Measurements from ENCODE around the gene KRCC1. TPM values are rescaled to one million over a fixed set of nuclear protein-coding genes. Genes with fewer than 3 reads are reported as not detected.
A peak's percentile ranks its signal among the peaks of the same experiment; 100 is the strongest.

The KRCC1 gene
- total and polyA plus RNA-seq, 9 of the 15 experiments (the other 6 are each of a cell fraction or from before 2014, with no cell fraction given), result 1.9 to 6.0 (median 2.2) TPM

DNA sequence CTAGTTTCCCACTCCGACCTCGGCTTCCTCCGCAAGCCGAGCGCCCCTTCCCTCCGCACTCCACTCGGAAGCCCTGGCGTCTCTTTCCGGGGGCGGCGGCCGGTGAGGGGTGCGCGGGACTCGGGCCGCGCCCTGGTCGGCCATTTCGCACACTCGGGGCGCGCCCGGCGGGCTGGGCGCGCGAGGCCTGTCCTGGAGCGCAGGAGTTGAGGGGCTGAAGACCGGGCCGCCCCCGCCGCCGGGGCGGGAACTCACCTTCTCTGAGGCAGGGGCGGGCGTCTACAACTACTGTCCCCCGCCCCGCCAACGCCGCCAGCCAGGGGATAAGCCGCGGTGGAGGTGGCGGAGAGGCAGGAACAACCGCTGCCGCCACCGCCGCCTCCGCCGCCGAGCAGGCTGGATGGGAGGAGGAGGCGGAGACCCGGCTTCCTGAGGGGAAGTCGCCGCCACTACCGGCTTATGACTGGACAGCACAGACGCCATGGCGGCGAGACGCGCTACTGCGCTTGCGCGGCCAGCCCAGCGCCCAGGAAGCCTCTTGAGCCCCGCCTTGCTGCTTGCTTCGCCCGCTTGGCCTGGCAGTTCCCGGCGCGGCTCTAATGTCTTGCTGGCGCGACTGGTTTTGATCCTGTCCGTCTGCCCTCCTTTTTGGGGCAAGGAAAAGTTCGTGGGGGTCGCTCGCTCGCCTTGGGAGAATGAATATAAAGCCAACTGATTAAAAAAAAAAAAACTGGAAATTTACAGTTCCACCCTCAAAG, at the start of gene KRCC1 (continued):
- TF ChIP-seq, protein P1, sequence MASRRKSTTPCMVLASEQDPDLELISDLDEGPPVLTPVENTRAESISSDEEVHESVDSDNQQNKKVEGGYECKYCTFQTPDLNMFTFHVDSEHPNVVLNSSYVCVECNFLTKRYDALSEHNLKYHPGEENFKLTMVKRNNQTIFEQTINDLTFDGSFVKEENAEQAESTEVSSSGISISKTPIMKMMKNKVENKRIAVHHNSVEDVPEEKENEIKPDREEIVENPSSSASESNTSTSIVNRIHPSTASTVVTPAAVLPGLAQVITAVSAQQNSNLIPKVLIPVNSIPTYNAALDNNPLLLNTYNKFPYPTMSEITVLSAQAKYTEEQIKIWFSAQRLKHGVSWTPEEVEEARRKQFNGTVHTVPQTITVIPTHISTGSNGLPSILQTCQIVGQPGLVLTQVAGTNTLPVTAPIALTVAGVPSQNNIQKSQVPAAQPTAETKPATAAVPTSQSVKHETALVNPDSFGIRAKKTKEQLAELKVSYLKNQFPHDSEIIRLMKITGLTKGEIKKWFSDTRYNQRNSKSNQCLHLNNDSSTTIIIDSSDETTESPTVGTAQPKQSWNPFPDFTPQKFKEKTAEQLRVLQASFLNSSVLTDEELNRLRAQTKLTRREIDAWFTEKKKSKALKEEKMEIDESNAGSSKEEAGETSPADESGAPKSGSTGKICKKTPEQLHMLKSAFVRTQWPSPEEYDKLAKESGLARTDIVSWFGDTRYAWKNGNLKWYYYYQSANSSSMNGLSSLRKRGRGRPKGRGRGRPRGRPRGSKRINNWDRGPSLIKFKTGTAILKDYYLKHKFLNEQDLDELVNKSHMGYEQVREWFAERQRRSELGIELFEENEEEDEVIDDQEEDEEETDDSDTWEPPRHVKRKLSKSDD (conservative IDR thresholded peaks at IDR 0.05; ENCODE audit: low read length), result no peak
- no peak for TF ChIP-seq ZNF24 (IDR thresholded peaks at IDR 0.05)
- TF ChIP-seq EHMT2 (IDR thresholded peaks at IDR 0.05), result no peak
- no peak for TF ChIP-seq CREBBP (IDR thresholded peaks at IDR 0.05; ENCODE audit: low read depth, low read length)
- TF ChIP-seq ZNF316 (IDR thresholded peaks at IDR 0.05), result no peak
- TF ChIP-seq TFAM (CRISPR knock-in tag; conservative IDR thresholded peaks at IDR 0.05), result no peak
- TF ChIP-seq, protein P2, sequence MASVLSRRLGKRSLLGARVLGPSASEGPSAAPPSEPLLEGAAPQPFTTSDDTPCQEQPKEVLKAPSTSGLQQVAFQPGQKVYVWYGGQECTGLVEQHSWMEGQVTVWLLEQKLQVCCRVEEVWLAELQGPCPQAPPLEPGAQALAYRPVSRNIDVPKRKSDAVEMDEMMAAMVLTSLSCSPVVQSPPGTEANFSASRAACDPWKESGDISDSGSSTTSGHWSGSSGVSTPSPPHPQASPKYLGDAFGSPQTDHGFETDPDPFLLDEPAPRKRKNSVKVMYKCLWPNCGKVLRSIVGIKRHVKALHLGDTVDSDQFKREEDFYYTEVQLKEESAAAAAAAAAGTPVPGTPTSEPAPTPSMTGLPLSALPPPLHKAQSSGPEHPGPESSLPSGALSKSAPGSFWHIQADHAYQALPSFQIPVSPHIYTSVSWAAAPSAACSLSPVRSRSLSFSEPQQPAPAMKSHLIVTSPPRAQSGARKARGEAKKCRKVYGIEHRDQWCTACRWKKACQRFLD (CRISPR knock-in tag; IDR thresholded peaks at IDR 0.05), result peak; percentile 67; the same call in 1 of the 2 replicates
- no peak for TF ChIP-seq SMARCB1 (IDR thresholded peaks at IDR 0.05; ENCODE audit: insufficient read length, low read depth)
- TF ChIP-seq, protein P3, sequence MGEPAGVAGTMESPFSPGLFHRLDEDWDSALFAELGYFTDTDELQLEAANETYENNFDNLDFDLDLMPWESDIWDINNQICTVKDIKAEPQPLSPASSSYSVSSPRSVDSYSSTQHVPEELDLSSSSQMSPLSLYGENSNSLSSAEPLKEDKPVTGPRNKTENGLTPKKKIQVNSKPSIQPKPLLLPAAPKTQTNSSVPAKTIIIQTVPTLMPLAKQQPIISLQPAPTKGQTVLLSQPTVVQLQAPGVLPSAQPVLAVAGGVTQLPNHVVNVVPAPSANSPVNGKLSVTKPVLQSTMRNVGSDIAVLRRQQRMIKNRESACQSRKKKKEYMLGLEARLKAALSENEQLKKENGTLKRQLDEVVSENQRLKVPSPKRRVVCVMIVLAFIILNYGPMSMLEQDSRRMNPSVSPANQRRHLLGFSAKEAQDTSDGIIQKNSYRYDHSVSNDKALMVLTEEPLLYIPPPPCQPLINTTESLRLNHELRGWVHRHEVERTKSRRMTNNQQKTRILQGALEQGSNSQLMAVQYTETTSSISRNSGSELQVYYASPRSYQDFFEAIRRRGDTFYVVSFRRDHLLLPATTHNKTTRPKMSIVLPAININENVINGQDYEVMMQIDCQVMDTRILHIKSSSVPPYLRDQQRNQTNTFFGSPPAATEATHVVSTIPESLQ (CRISPR knock-in tag; IDR thresholded peaks at IDR 0.05), result no peak
- TF ChIP-seq ZSCAN29 (IDR thresholded peaks at IDR 0.05), result no peak
- TF ChIP-seq, protein P4, sequence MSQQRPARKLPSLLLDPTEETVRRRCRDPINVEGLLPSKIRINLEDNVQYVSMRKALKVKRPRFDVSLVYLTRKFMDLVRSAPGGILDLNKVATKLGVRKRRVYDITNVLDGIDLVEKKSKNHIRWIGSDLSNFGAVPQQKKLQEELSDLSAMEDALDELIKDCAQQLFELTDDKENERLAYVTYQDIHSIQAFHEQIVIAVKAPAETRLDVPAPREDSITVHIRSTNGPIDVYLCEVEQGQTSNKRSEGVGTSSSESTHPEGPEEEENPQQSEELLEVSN (IDR thresholded peaks at IDR 0.05; ENCODE audit: borderline replicate concordance in 1 of 2, extremely low read depth in 1 of 2, insufficient read depth in 1 of 2, insufficient read length in 1 of 2, low read depth in 1 of 2, low read length in 1 of 2, poor library complexity in 1 of 2, severe bottlenecking in 1 of 2), result peak; percentile 57 to 62
- TF ChIP-seq TRIM28 (IDR thresholded peaks at IDR 0.05), result no peak
- TF ChIP-seq, protein P5, sequence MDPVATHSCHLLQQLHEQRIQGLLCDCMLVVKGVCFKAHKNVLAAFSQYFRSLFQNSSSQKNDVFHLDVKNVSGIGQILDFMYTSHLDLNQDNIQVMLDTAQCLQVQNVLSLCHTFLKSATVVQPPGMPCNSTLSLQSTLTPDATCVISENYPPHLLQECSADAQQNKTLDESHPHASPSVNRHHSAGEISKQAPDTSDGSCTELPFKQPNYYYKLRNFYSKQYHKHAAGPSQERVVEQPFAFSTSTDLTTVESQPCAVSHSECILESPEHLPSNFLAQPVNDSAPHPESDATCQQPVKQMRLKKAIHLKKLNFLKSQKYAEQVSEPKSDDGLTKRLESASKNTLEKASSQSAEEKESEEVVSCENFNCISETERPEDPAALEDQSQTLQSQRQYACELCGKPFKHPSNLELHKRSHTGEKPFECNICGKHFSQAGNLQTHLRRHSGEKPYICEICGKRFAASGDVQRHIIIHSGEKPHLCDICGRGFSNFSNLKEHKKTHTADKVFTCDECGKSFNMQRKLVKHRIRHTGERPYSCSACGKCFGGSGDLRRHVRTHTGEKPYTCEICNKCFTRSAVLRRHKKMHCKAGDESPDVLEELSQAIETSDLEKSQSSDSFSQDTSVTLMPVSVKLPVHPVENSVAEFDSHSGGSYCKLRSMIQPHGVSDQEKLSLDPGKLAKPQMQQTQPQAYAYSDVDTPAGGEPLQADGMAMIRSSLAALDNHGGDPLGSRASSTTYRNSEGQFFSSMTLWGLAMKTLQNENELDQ (CRISPR knock-in tag; IDR thresholded peaks at IDR 0.05; ENCODE audit: borderline replicate concordance), result no peak
- no peak for TF ChIP-seq MCM3 (IDR thresholded peaks at IDR 0.05)
- no peak for TF ChIP-seq ZFP30 (CRISPR knock-in tag; IDR thresholded peaks at IDR 0.05; ENCODE audit: borderline replicate concordance)
- TF ChIP-seq, protein P6, sequence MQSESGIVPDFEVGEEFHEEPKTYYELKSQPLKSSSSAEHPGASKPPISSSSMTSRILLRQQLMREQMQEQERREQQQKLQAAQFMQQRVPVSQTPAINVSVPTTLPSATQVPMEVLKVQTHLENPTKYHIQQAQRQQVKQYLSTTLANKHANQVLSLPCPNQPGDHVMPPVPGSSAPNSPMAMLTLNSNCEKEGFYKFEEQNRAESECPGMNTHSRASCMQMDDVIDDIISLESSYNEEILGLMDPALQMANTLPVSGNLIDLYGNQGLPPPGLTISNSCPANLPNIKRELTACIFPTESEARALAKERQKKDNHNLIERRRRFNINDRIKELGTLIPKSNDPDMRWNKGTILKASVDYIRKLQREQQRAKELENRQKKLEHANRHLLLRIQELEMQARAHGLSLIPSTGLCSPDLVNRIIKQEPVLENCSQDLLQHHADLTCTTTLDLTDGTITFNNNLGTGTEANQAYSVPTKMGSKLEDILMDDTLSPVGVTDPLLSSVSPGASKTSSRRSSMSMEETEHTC (IDR thresholded peaks at IDR 0.05), result no peak; the same call in 1 of the 2 replicates
- no peak for TF ChIP-seq PTBP1 (IDR thresholded peaks at IDR 0.05; ENCODE audit: low read depth, low read length)
